Adrenal gland (tissue), 12 donors: ENCODE measurements around the gene SPAG16. TPM values are rescaled to one million over a fixed set of nuclear protein-coding genes. Genes with fewer than 3 reads are reported as not detected.
"Not testable (repeated sequence)": the region's sequence is repeated elsewhere in the genome, so short reads cannot be mapped to it uniquely, and the experiment has no call there.

Experiments
- DNase-seq, 7 donors: peaks; one replicate each; pipeline ENCODE4 v3.0.0-alpha.2; 2019 to 2020
- H3K27ac ChIP-seq, 5 donors: fragments of 200-600 bp; sonication (generic) in 4 of 5; 1 replicate in 3 of 5; 2 replicates in 2 of 5; pipeline versions ENCODE4 v1.5.1 to v1.8.0; 2016 to 2020; ENCODE audit warnings: mild to moderate bottlenecking in 1 of 5
- H3K27me3 ChIP-seq: fragments of 200-600 bp; 2 replicates; pipeline ENCODE4 v1.8.0; 2021
- H3K36me3 ChIP-seq, 2 donors: fragments of 200-600 bp; replicated peaks in 1 of 2; 1 replicate in 1 of 2; 2 replicates in 1 of 2; pipeline versions ENCODE4 v1.5.1 to v1.8.0; 2018 to 2022
- H3K4me1 ChIP-seq, 2 donors: fragments of 200-600 bp; replicated peaks in 1 of 2; 1 replicate in 1 of 2; 2 replicates in 1 of 2; pipeline versions ENCODE4 v1.5.1 to v1.8.0; 2018 to 2021
- H3K4me3 ChIP-seq, 4 donors: fragments of 200-600 bp; sonication (generic) in 3 of 4; one replicate each; pipeline ENCODE4 v1.5.1; 2016 to 2018
- H3K9me3 ChIP-seq, 3 donors: fragments of 200-600 bp; sonication (generic) in 1 of 3; replicated peaks in 1 of 3; 1 replicate in 2 of 3; 2 replicates in 1 of 3; pipeline versions ENCODE4 v1.5.1 to v1.8.0; 2016 to 2021
- CTCF ChIP-seq, 6 experiments: fragments of 450-650 bp in 4 of 6; fragments of 200-600 bp in 2 of 6; sonication (generic) in 1 of 6; IDR thresholded peaks; 1 replicate in 5 of 6; 2 replicates in 1 of 6; pipeline versions ENCODE4 v1.5.1 to v1.8.0; 2016 to 2021; ENCODE audit warnings: antibody characterized with exemption in 6 of 6, mild to moderate bottlenecking in 2 of 6, moderate library complexity in 1 of 6
- POLR2A ChIP-seq, 2 donors: fragments of 450-650 bp; IDR thresholded peaks; one replicate each; pipeline ENCODE4 v1.6.1; 2017; ENCODE audit warnings: antibody characterized with exemption in 2 of 2, mild to moderate bottlenecking in 2 of 2, moderate library complexity in 1 of 2
- WGBS, 4 donors: extraction: QIAGEN DNeasy Blood & Tissue Kit in 2 of 4; methylation state at CpG; one replicate each; pipeline versions ENCODE4 v1.1.5 to v1.1.7; 2013 to 2017; 5-methylcytosine and 5-hydroxymethylcytosine counted together
- intact Hi-C, 2 donors: fragments of 100-400 bp; cut with DNase I; formaldehyde crosslinking; loops; one replicate each; pipeline versions ENCODE4 v1.14.1 to v1.15.0; 2022 to 2023
- polyA plus RNA-seq, 3 donors: library from polyadenylated mRNA; stranded (reverse); fragments of 200-250 nt in 2 of 3; fragments of 350-450 nt in 1 of 3; fragmentation: Illumina TruSeq in 1 of 3; extraction: RNeasy Lipid Tissue Mini Kit (QIAGEN cat#74804) in 1 of 3; gene quantifications; one replicate each; pipeline ENCODE4 v1.2.3, GENCODE V29; 2013 to 2014
- total RNA-seq, 9 donors: library from RNA; depleted of rRNA in 4 of 9; stranded (reverse); fragments of >200 nt in 4 of 9; fragments of 120-200 nt in 1 of 9; fragmentation: NEBNext Ultra II Directional in 1 of 9; extraction: Animal tissue kit (Norgen Biotek cat#: 25700) in 1 of 9; gene quantifications; one replicate each; pipeline versions ENCODE4 v1.1.0 to v1.2.4, GENCODE V29; 2013 to 2023
- donor health status: healthy with polysubstance abuse.
- donor health status: Bipolar disorder and iron deficiency.
- donor health status: DM: yes; HTN: yes; CAD: no.
- donor health status: DM: no; HTN: no; CAD: no.
- donor health status: DM: no; HTN: no; CAD: no.
- donor health status: DM: yes; HTN: yes; CAD: no.

SPAG16 gene
- total and polyA plus RNA-seq, 12 donors, result 12.4 to 45.3 (median 21.8) TPM

- Histone ChIP-seq H3K9me3 (no peaks in the 10 kb centered on the region), H3K36me3 (no peaks in the 10 kb centered on the region), H3K27ac (no peak overlapping the region), H3K4me3 (no peak overlapping the region), H3K27me3 (no peaks in the 10 kb centered on the region), H3K4me1 (no peaks in the 10 kb centered on the region)
- TF ChIP-seq CTCF (IDR thresholded peaks at IDR 0.05) (no peak), POLR2A (IDR thresholded peaks at IDR 0.05) (no peak)
- WGBS, 4 donors, result 63 to 69% (median 66%) methylated on average over 2 of the region's 2 CpGs
- no peak for DNase-seq
- intact Hi-C loops, result no loop called here
These were observed 773.7 kb downstream of the SPAG16 start for GRCh38 chr2:214057986-214058385.

GRCh38 chr2:214062279-214062678 lies 778.0 kb downstream of the SPAG16 start:
- intact Hi-C loops, H3K27me3 ChIP-seq, H3K4me1 ChIP-seq, H3K27ac ChIP-seq, DNase-seq, H3K9me3 ChIP-seq, H3K4me3 ChIP-seq, H3K36me3 ChIP-seq: not testable (repeated sequence)
- WGBS, 4 donors, result 84 to 87% (median 86%) methylated on average over 5 of the region's 5 CpGs

- WGBS, 4 donors, result 69 to 82% (median 76%) methylated on average over 2 of the region's 2 CpGs
- no peak for DNase-seq
- TF ChIP-seq POLR2A (IDR thresholded peaks at IDR 0.05) (no peak), CTCF (IDR thresholded peaks at IDR 0.05) (no peak)
- Histone ChIP-seq H3K27ac (no peak overlapping the region), H3K36me3 (no peaks in the 10 kb centered on the region), H3K27me3 (no peaks in the 10 kb centered on the region), H3K4me1 (no peaks in the 10 kb centered on the region), H3K4me3 (no peak overlapping the region), H3K9me3 (no peaks in the 10 kb centered on the region)
- intact Hi-C loops, result no loop called here
These were observed 780.2 kb downstream of the SPAG16 start for GRCh38 chr2:214064471-214064870.

GRCh38 chr2:214066862-214067261 lies 782.6 kb downstream of the SPAG16 start:
- WGBS, 4 donors, result 32 to 60% (median 48%) methylated on average over 2 of the region's 2 CpGs
- Histone ChIP-seq H3K9me3 (no peaks in the 10 kb centered on the region), H3K27ac (no peak overlapping the region), H3K36me3 (no peaks in the 10 kb centered on the region), H3K4me3 (no peak overlapping the region), H3K27me3 (no peaks in the 10 kb centered on the region), H3K4me1 (no peaks in the 10 kb centered on the region)
- intact Hi-C loops, result no loop called here
- DNase-seq, result no peak
- no peak for TF ChIP-seq CTCF (IDR thresholded peaks at IDR 0.05)

GRCh38 chr2:214069254-214069653 lies 785.0 kb downstream of the SPAG16 start:
- no peak for TF ChIP-seq CTCF (IDR thresholded peaks at IDR 0.05)
- Histone ChIP-seq H3K27ac (no peak overlapping the region), H3K27me3 (no peaks in the 10 kb centered on the region), H3K36me3 (no peaks in the 10 kb centered on the region), H3K4me3 (no peak overlapping the region), H3K4me1 (no peaks in the 10 kb centered on the region), H3K9me3 (no peaks in the 10 kb centered on the region)
- DNase-seq, result peak in 6 of 7 donors; percentile 15 to 54 (median 32)
- intact Hi-C loops, result no loop called here
- WGBS, 4 donors, result 16 to 29% (median 24%) methylated on average over 2 of the region's 2 CpGs
